Measurements from ENCODE around the gene LYSMD1. TPM values are rescaled to one million over a fixed set of nuclear protein-coding genes. Genes with fewer than 3 reads are reported as not detected.
A peak's percentile ranks its signal among the peaks of the same experiment; 100 is the strongest.
"Not testable (repeated sequence)": the region's sequence is repeated elsewhere in the genome, so short reads cannot be mapped to it uniquely, and the experiment has no call there.

The LYSMD1 gene
- total and polyA plus RNA-seq, 2 of the 8 experiments (the other 6 are each of a cell fraction or from before 2014, with no cell fraction given): 2.4 to 6.0 TPM

DNA sequence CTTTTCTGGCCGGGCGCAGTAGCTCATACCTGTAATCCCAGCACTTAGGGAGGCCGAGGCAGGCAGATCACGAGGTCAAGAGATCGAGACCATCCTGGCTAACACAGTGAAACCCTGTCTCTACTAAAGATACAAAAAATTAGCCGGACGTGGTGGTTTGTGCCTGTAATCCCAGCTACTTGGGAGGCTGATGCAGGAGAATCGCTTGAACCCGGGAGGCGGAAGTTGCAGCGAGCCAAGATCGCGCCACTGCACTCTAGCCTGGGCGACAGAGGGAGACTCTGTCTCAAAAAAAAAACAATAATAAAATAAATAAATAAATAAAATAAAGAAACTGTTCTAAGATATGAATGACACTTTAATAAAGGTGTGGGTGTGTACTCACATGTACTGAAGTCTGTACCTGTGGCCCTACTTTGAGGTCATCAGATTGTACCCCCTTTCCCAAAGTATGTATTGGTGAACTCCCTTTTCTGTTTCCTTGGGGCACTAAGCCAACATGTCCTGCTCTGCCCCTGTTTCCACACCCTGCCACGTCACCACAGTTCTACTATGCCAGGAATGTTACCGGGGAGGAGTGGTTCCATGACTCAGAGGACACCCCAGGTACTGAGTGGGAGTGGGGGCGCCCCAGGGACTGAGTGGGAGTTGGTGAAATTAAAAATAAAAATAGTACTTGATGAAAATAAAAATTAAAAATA is 29.3 kb upstream of the LYSMD1 start:
- not testable (repeated sequence) for H2AK5ac ChIP-seq (ENCODE audit: low read depth, low read length); H4K8ac ChIP-seq (ENCODE audit: extremely low read depth, insufficient read depth, low read length); H3K79me1 ChIP-seq (ENCODE audit: low read depth, low read length); H3K18ac ChIP-seq (ENCODE audit: extremely low read depth, low read length); H4K5ac ChIP-seq (ENCODE audit: insufficient read length, low read depth, low read length); H3K27ac ChIP-seq (ENCODE audit: low read depth, low read length); H3K4me3 ChIP-seq (ENCODE audit: extremely low read depth in 1 of 4, insufficient read depth in 2 of 4, low read depth in 3 of 4, low read length in 4 of 4); H3K23ac ChIP-seq (ENCODE audit: insufficient read length); H3K36me3 ChIP-seq (ENCODE audit: control insufficient read depth in 2 of 4, insufficient read depth in 4 of 4, low read length in 3 of 4); H2BK5ac ChIP-seq (ENCODE audit: low read depth, low read length); DNase-seq (ENCODE audit: low read depth in 1 of 2, low spot score in 2 of 2); H3K4me1 ChIP-seq (replicated peaks in 1 of 4; ENCODE audit: control insufficient read depth in 3 of 4, insufficient read depth in 4 of 4, low read length in 3 of 4); H3K4ac ChIP-seq (replicated peaks; ENCODE audit: insufficient read length, low read depth, low read length); H2BK12ac ChIP-seq (ENCODE audit: low read depth, low read length); H3K27me3 ChIP-seq (replicated peaks in 1 of 4; ENCODE audit: control insufficient read depth in 3 of 4, extremely low read depth in 1 of 4, insufficient read depth in 3 of 4, low read length in 3 of 4); H3K14ac ChIP-seq (ENCODE audit: insufficient read length); H2BK15ac ChIP-seq (ENCODE audit: low read length); FAIRE-seq; H2BK120ac ChIP-seq (replicated peaks; ENCODE audit: low read depth, low read length); H3K4me2 ChIP-seq (ENCODE audit: insufficient read depth in 1 of 2, low read depth in 2 of 2, low read length in 2 of 2); H4K20me1 ChIP-seq (replicated peaks in 1 of 2; ENCODE audit: control insufficient read depth in 1 of 2, insufficient read depth in 2 of 2, low read length in 2 of 2); H2BK20ac ChIP-seq (ENCODE audit: low read length); H3K56ac ChIP-seq (replicated peaks; ENCODE audit: insufficient read length, low read depth, low read length); H4K91ac ChIP-seq (replicated peaks; ENCODE audit: insufficient read length, low read length); H3K9me3 ChIP-seq (ENCODE audit: insufficient read depth in 2 of 2, low read depth in 1 of 2, low read length in 1 of 2); H3K9ac ChIP-seq (replicated peaks in 1 of 4; ENCODE audit: extremely low read depth in 1 of 4, low read depth in 3 of 4, low read length in 3 of 4)
- 90% methylated on average over 17 of the region's 17 CpGs; no CpG with 5 or more reads in 1 of the 2 experiments for WGBS, 2 experiments (ENCODE audit: extremely low coverage in 1 of 2, insufficient coverage in 1 of 2, insufficient read length in 1 of 2, insufficient replicate concordance in 2 of 2, low coverage in 1 of 2, low lambda C conversion rate in 2 of 2, missing lambda C conversion rate in 1 of 2)
- Histone ChIP-seq H3K23me2 (ENCODE audit: low read depth, low read length) (peaks cover 12% of the 10 kb centered on the region), H2AFZ (ENCODE audit: low read length) (0 out of 2 replicates have a peak overlapping the region, but pooled peaks have one; percentile 14), H3K79me2 (ENCODE audit: control insufficient read depth in 1 of 2, insufficient read depth in 2 of 2, low read length in 2 of 2) (peaks cover 13 to 17% of the 10 kb centered on the region in 2 experiments)
- CTCF ChIA-PET (ENCODE audit: partially characterized antibody): interaction anchor here (0.6 to 1.5 kb wide), 4 partner anchors 12 to 37 kb away, joined by 3 to 4 read pairs (median 4); no protein-coding TSS in a partner anchor
- POLR2A ChIA-PET (ENCODE audit: partially characterized antibody): interaction anchor here (0.7 to 1.2 kb wide), 5 partner anchors 10 to 147 kb away, joined by 3 to 4 read pairs (median 3); no protein-coding TSS in a partner anchor
